Left renal cortex interstitium (tissue), 4 donors: ENCODE data around the gene NECTIN3. TPM values are rescaled to one million over a fixed set of nuclear protein-coding genes. Genes with fewer than 3 reads are reported as not detected.

Source experiments
- DNase-seq, 4 donors: peaks; one replicate each; pipeline ENCODE4 v3.0.0-alpha.2; 2013; ENCODE audit warnings: low read depth in 4 of 4, low spot score in 2 of 4, missing footprints in 1 of 4
- polyA plus RNA-seq, 4 donors: library from polyadenylated mRNA; unstranded; fragments of 120-200 nt; gene quantifications; one replicate each; pipeline ENCODE4 v1.2.1, GENCODE V29; 2013; ENCODE audit not compliant: insufficient read length in 4 of 4

The NECTIN3 gene
- polyA plus RNA-seq, 4 donors: 34.1 to 41.4 (median 37.0) TPM

DNA sequence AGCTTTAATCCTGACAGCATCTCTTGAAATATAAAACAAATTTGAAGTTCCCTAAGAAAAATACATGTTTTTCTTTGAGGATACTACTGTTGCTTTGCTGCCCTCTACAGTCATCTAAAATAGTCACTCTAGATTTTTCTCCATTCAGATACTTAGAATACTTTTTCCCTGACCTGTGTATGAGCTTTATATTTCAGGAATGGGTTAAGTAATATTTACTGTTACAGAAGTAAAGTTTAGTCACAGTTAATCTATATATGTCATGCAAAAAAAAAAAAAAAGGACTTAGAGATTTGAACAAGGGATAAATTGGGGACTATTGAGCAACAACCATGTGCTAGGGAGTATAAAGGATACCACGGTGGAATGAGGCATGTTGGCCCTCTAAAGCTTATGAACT lies 8.8 kb downstream of the NECTIN3 start:
- peak in 2 of 4 donors; percentile 13 to 24 for DNase-seq

DNA sequence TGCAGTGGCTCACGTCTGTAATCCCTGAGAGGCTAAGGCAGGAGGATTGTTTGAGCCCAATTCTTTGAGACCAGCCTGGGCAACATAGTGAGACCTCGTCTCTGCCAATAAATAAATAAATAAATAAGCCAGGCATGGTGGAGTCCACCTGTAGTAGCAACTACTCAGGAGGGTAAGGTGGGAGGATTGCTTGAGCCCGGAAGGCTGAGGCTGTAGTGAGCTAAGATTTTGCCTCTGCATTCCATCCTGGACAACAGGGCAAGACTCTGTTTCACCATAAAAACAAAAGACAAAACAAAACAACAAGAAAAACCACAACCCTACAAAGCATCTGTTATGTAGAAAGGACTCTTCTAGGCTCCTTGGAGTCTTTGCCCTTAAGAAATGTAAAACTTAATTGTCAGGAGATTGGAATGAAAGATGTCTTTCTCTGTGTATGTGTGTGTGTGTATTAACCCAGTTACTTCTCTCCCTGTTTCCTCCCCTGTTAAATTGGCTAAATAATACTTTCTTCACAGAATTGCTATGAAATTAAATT lies 9.5 kb downstream of the NECTIN3 start:
- DNase-seq: no peak

DNA sequence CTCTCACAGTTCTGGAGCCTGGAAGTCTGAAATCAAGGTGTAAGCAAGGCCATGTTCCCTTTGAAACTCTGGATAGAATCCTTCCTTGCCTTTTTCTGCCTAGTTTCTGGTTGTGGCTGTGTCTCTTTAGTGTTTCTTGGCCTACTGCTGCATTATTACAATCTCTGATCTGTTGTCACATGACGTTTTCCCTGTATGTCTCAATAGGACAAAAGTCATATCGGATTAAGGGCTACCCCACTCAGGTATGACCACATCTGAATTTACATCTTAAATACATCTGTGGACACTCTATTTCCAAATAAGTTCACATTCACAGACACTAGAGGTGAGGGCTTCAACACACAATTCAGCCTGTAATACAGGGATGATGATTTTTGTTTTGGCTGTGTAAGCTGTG lies 13.3 kb downstream of the NECTIN3 start:
- no peak for DNase-seq

DNA sequence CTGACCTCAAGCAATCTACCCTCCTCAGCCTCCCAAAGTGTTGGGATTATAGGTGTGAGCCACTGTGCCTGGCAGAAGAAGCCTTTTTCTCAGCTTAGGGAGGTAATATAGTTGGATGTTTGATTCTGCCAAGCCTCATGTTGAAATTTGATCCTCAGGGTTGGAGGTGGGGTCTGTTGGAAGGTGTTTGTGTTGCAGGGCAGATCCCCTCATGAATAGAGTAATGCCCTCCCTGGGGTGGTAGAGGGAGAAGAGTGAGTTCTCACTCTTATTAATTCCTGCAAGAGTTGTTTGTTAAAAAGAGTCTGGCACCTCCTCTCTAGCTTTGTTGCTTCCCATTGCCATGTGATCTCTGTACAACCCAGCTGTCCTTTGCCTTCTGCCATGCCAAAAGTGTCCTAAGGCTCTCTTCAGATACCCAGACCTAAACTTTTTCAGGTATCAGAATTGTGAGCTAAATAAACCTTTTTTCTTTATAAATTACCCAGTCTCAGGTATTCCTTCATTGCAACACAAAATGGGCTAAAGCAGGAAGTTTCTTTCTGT lies 16.4 kb downstream of the NECTIN3 start:
- no peak for DNase-seq

- no peak for DNase-seq
Measured at GRCh38 chr3:111096487-111097209, 25.0 kb downstream of the NECTIN3 start.

GRCh38 chr3:111103807-111104206 lies 32.2 kb downstream of the NECTIN3 start:
- DNase-seq: no peak

DNA sequence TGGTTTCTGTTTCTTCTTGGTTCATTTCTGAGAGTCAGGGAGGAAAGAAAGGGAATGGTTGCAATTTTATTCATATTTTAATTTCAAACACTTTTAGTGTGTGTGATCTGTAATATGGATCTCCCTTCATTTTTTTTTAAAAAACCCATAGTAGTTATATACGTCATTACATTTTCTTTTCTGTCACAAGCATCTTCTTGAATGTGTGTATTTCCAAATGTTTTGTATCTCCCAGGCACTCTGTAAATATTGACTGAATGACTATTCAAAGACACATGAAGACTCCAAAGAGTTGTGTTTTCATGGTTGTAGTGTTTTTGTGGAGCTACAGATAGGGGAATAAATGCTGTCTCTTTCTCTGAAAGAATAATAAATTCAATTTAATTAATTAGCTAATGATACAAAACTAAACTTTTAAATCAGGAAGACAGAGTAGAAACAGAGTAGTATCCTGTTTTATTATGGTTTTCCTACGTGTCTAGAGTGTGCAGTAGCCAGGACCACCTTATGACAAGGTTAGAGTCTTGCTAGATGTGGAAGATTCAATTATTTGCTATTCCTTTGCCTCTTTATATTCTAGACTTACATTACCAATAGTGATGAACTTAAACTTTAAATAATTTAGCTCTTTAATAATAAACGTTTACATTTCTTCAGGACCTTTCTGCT lies 35.5 kb downstream of the NECTIN3 start:
- DNase-seq: no peak

GRCh38 chr3:111107662-111108035 lies 36.0 kb downstream of the NECTIN3 start:
- no peak for DNase-seq

DNA sequence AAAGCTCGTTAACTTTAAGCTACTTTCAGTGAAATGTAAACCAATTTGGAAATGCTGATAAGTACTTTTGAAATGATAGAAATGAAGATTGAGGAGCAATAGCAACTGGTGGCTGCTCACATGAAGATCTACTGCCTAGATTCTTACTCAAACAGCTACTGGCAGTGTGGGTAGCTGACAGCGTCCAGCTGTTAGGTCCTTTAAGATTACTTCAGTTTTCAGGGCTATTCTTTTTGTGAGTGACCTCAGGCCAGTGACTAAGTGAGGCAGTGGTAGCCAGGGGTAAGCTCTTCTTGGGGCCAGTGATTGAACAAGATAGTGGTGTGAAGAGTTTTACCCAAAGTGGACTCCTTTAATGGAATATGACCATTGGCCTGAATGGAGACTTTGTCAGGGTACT lies 41.3 kb downstream of the NECTIN3 start:
- no peak for DNase-seq

- no peak for DNase-seq
Measured at GRCh38 chr3:111128884-111129283, 57.3 kb downstream of the NECTIN3 start.

- no peak for DNase-seq
Measured at GRCh38 chr3:111130827-111131226, 59.2 kb downstream of the NECTIN3 start.

DNA sequence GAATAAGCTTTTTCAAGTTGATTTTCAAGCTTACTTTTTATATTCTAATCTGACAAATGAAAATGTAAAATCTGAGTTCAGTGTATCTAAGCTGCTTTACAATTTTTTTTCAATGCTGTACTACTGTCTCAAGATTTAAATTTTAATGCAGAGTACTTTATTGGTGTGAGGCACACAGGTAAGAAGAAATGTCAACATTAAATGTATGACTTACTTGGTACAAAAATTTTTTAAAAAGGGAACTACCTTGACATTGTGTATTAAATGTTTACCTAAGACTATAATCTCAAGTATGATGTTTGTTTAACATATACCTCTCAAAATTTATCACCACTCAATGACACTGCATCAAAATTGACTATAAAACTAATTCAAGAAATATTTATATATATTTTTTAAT lies 62.7 kb downstream of the NECTIN3 start:
- DNase-seq: no peak

DNA sequence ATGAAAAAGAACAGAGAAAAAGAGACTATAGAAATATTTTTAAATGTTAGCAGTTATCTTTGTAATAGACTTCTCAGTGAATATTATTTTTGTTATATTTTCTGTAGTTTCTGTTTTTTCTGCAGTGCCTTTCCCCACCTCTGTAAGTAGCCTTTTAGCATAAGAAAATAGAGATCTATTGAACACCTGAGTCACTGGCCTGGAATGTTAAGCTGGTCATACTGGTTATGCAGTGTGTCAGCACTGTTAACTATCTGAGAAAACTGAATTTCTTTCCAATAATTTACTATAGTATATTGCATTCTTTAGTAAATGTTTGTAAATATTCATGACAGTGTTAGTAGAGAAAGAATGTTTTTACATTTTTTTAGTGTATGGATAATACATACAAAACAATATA lies 79.8 kb downstream of the NECTIN3 start:
- no peak for DNase-seq

DNA sequence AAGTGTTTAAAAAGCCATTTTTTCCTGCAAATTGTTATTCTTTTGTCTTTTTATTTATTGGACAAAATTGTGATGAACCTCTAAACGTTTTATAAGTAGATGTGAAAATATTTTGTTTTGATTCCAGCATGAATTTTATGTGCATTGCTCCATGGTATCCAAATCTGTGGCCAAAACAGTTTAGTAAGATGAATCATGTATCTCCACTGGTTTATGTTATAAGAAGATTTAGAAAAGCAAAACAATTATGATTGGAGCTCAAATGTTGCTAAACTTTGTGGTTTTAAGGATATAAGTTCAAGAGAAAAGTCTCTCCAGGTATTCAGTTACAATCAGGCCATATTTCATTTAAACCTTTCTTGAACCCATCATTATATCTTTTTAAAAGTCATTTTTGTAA lies 80.9 kb downstream of the NECTIN3 start:
- DNase-seq: no peak

- DNase-seq: no peak
Measured at GRCh38 chr3:111156517-111156916, 84.9 kb downstream of the NECTIN3 start.

DNA sequence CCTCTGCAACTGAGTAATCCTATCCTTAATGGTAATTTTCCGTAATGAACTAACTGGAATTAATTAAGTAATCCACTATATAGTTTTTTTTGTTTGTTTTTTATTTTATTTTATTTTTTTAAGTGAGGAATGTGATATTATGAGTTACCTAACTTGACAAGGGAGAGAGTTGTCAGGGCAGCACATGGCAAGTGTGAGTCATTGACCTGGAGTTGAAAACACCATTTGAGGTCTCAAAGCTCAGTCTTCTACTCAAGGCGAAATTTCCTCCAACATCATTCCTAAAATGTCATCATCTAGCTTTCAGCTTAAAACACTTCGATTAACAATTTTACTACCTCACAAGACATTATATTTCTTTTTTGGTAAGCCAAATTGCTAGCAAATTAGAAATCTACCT lies 87.8 kb downstream of the NECTIN3 start:
- DNase-seq: no peak

GRCh38 chr3:111164621-111165020 lies 93.0 kb downstream of the NECTIN3 start:
- no peak for DNase-seq

GRCh38 chr3:111165411-111165810 lies 93.8 kb downstream of the NECTIN3 start:
- no peak for DNase-seq

DNA sequence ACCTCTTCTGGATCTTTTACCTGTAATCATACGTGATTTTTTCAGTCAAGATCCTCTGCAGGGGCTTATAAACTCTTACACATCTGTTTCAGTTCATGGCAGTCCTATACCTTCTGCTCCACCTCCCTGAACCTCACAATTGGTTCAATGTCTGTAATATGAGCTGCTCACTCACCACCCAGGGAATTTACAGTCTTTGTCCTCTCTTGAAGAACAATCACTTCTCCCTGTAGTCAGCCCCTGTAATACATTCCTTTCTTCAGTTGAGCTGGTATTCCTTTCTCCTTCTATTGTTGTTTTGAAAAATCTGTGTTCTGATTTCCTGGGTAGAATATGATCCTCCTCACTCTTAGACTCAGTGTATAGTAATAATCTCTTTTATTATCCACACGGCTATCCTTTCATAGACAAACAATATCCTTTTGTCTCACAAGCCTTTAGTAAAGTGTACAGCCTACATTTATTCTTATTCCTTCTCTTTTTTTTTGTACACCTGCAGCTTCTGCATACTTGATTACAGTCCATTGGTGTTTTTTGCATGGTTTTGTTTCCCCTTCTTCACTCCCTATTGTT lies 101.8 kb downstream of the NECTIN3 start:
- no peak for DNase-seq

DNA sequence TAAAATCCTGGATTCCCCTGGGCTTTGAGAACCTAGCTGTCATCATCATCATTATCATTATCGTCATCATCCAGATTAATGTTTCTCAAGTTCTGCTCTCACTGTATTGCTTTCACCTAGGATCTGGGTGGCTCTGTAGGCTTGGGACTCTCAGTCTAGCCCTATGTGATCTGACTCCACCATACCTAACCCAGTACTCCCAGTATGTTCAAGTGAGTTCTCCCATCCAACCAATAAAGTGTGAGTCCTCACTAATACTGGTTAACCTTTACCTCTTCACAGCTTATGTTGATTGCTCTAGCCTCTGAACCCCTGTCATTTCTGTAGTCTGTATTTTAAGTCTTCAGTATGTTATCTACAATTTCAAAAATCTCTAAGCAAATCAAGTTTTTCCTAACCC lies 102.3 kb downstream of the NECTIN3 start:
- DNase-seq: no peak

GRCh38 chr3:111190518-111190917 lies 118.9 kb downstream of the NECTIN3 start:
- DNase-seq: no peak

DNA sequence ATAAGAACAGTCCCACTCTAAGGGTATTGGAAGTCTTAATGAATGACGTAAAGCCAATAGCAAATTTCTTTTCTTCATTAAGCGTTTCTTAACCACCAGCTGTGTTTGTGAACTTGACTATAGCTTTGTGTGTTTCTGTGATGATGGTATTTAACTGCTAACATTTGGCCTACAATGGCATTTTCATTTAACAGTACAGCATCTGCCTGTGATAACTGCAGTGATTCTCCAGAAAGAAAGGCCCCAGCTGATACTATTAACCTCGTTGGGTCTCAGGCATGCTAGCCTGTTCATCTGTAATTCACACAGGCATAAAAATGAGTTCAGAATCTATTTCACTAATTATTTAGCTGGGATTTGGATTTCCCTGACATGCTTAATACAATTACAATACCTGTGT lies 121.9 kb downstream of the NECTIN3 start:
- no peak for DNase-seq
